A673 (cell line): ENCODE results near the gene RFK. TPM values are rescaled to one million over a fixed set of nuclear protein-coding genes. Genes with fewer than 3 reads are reported as not detected.

Experiments used
- BruUV-seq: library from RNA; stranded (reverse); fragments of 400-500 nt; replicated peaks from 2 replicates; lab custom pipeline; 2021; lab: Mats Ljungman, UMichigan
- CTCF ChIA-PET: fragments of 300-600 bp; sonication (Branson Sonifier 250); formaldehyde crosslinking; loops from one replicate; lab custom pipeline; 2022; ENCODE audit warnings: antibody characterized with exemption; lab: Charles Lee
- POLR2A ChIA-PET: fragments of 300-600 bp; sonication (Branson Sonifier 250); formaldehyde crosslinking; loops from one replicate; lab custom pipeline; 2022; ENCODE audit warnings: antibody characterized with exemption; ENCODE audit not compliant: low non-redundant PET; lab: Charles Lee
- DNase-seq: peaks from one replicate; pipeline ENCODE4 v3.0.0-alpha.2; 2015; ENCODE audit warnings: low spot score
- H3K27ac ChIP-seq: fragments of 200-600 bp; sonication (generic); 2 replicates; pipeline ENCODE4 v1.5.1; 2016; ENCODE audit warnings: mixed run types, low read depth, mild to moderate bottlenecking, mixed read lengths, antibody characterized with exemption, low read length; ENCODE audit not compliant: poor library complexity, severe bottlenecking
- H3K27me3 ChIP-seq: fragments of 200-600 bp; sonication (generic); replicated peaks from 2 replicates; pipeline ENCODE4 v1.6.1; 2017; ENCODE audit warnings: mixed run types, low read depth, mild to moderate bottlenecking, mixed read lengths, antibody characterized with exemption, low read length; ENCODE audit not compliant: insufficient read depth, poor library complexity
- H3K36me3 ChIP-seq: fragments of 200-600 bp; sonication (generic); 2 replicates; pipeline ENCODE4 v1.6.1; 2016; ENCODE audit warnings: mixed run types, mild to moderate bottlenecking, mixed read lengths, antibody characterized with exemption, low read length; ENCODE audit not compliant: insufficient read depth, poor library complexity, severe bottlenecking
- H3K4me1 ChIP-seq: fragments of 200-600 bp; sonication (generic); 2 replicates; pipeline ENCODE4 v1.6.1; 2017; ENCODE audit warnings: mixed run types, mild to moderate bottlenecking, mixed read lengths, antibody characterized with exemption, low read length; ENCODE audit not compliant: insufficient read depth, poor library complexity, severe bottlenecking
- H3K4me3 ChIP-seq: fragments of 200-600 bp; sonication (generic); 2 replicates; pipeline ENCODE4 v1.5.1; 2016; ENCODE audit warnings: low read depth, mixed run types, mild to moderate bottlenecking, mixed read lengths, low read length; ENCODE audit not compliant: poor library complexity, severe bottlenecking
- H3K9me3 ChIP-seq: fragments of 200-600 bp; sonication (generic); 2 replicates; pipeline ENCODE4 v1.6.1; 2016; ENCODE audit warnings: mixed run types, low read depth, mild to moderate bottlenecking, mixed read lengths, antibody characterized with exemption, low read length; ENCODE audit not compliant: poor library complexity, severe bottlenecking
- CTCF ChIP-seq: fragments of 300-800, 200-600 bp; sonication (generic); conservative IDR thresholded peaks from 2 replicates; pipeline ENCODE4 v1.5.1; 2017; ENCODE audit warnings: low read depth, mild to moderate bottlenecking, antibody characterized with exemption, low read length, moderate library complexity, mixed read lengths
- EZH2 ChIP-seq: fragments of 200-600 bp; sonication (generic); IDR thresholded peaks from 2 replicates; pipeline ENCODE4 v1.6.1; 2017; ENCODE audit warnings: borderline replicate concordance, low read depth, mild to moderate bottlenecking, mixed read lengths, antibody characterized with exemption, low read length; ENCODE audit not compliant: poor library complexity, severe bottlenecking
- intact Hi-C: fragments of 100-400 bp; cut with micrococcal nuclease; formaldehyde crosslinking; loops from one replicate; pipeline ENCODE4 v1.10.0; 2022; ENCODE audit not compliant: unreplicated experiment
- total RNA-seq: library from RNA; stranded (reverse); gene quantifications from 2 replicates; pipeline ENCODE4 v1.2.3, GENCODE V29; 2021

RFK gene
- total RNA-seq, 1 experiment from 2014 or later = 22.1 TPM

GRCh38 chr9:76338418-76338817 lies 55.8 kb downstream of the RFK start:
- BruUV-seq = no TSS peak
- Histone ChIP-seq H3K27me3 (peaks cover 4% of the 10 kb centered on the region), H3K4me1 (no peaks in the 10 kb centered on the region), H3K36me3 (no peaks in the 10 kb centered on the region), H3K9me3 (no peaks in the 10 kb centered on the region), H3K27ac (no peak overlapping the region), H3K4me3 (no peak overlapping the region)
- no peak for DNase-seq
- ChIA-PET CTCF (no interaction called here), POLR2A (no interaction called here)
- intact Hi-C loops = no loop called here
- TF ChIP-seq CTCF (no peak), EZH2 (no peak)

GRCh38 chr9:76336027-76336426 lies 58.2 kb downstream of the RFK start:
- TF ChIP-seq CTCF (no peak), EZH2 (no peak)
- Histone ChIP-seq H3K9me3 (no peaks in the 10 kb centered on the region), H3K27me3 (peaks cover 4% of the 10 kb centered on the region), H3K27ac (no peak overlapping the region), H3K36me3 (no peaks in the 10 kb centered on the region), H3K4me1 (no peaks in the 10 kb centered on the region), H3K4me3 (no peak overlapping the region)
- DNase-seq = no peak
- CTCF ChIA-PET = no interaction called here
- POLR2A ChIA-PET = no interaction called here
- intact Hi-C loops = no loop called here
- BruUV-seq = no TSS peak

Other genes with a start within 250 kb of the RFK start
- gene GCNT1, start 64.8 kb upstream of the RFK start, total RNA-seq = not detected in 2 replicates